OCI-LY1 (cell line): ENCODE measurements around the gene AMIGO3.

Source experiments
- H2AFZ ChIP-seq: fragments of 200-600 bp; sonication (generic), shearing (Covaris generic); 2 replicates; pipeline ENCODE4 v1.6.0; 2014; ENCODE audit warnings: antibody characterized with exemption, mild to moderate bottlenecking, low read length
- H3F3A ChIP-seq: fragments of 200-600 bp; sonication (generic), shearing (Covaris generic); 2 replicates; pipeline ENCODE4 v1.6.0; 2014; ENCODE audit warnings: mild to moderate bottlenecking, antibody characterized with exemption, low read length, moderate library complexity; ENCODE audit not compliant: insufficient read depth
- H3K27ac ChIP-seq: fragments of 200-600 bp; sonication (generic); 2 replicates; pipeline ENCODE4 v1.5.1; 2014; ENCODE audit warnings: low read length, mixed run types, mild to moderate bottlenecking, low read depth; ENCODE audit not compliant: poor library complexity, severe bottlenecking
- H3K27me3 ChIP-seq: fragments of 200-600 bp; sonication (generic); 2 replicates; pipeline ENCODE4 v1.6.0; 2014; ENCODE audit warnings: antibody characterized with exemption, mild to moderate bottlenecking, low read length, moderate library complexity; ENCODE audit not compliant: insufficient read depth
- H3K36me3 ChIP-seq: fragments of 200-600 bp; sonication (generic); 2 replicates; pipeline ENCODE4 v1.6.1; 2014; ENCODE audit warnings: mild to moderate bottlenecking, antibody characterized with exemption, low read length, moderate library complexity, mixed read lengths; ENCODE audit not compliant: insufficient read depth
- H3K4me1 ChIP-seq: fragments of 200-600 bp; sonication (generic); 2 replicates; pipeline ENCODE4 v1.5.1; 2014; ENCODE audit warnings: mild to moderate bottlenecking, low read length, moderate library complexity; ENCODE audit not compliant: insufficient read depth, severe bottlenecking
- H3K4me2 ChIP-seq: fragments of 200-600 bp; sonication (generic), shearing (Covaris generic); 2 replicates; pipeline ENCODE4 v1.6.1; 2014; ENCODE audit warnings: low read length
- H3K4me3 ChIP-seq: fragments of 200-600 bp; sonication (generic); 2 replicates; pipeline ENCODE4 v1.5.1; 2014; ENCODE audit warnings: low read length, low read depth, mild to moderate bottlenecking, mixed read lengths; ENCODE audit not compliant: poor library complexity, severe bottlenecking
- H3K79me2 ChIP-seq: fragments of 200-600 bp; shearing (Covaris generic); 2 replicates; pipeline ENCODE4 v1.6.1; 2016; ENCODE audit warnings: mixed run types, low read length, mixed read lengths; ENCODE audit not compliant: insufficient read depth
- H3K9ac ChIP-seq: fragments of 200-600 bp; sonication (generic), shearing (Covaris generic); 2 replicates; pipeline ENCODE4 v1.6.1; 2014; ENCODE audit warnings: mild to moderate bottlenecking, low read length, mixed read lengths
- H3K9me2 ChIP-seq: fragments of 200-600 bp; sonication (generic), shearing (Covaris generic); 2 replicates; pipeline ENCODE4 v1.6.1; 2014; ENCODE audit warnings: low read depth, mild to moderate bottlenecking, low read length, mixed read lengths
- H3K9me3 ChIP-seq: fragments of 200-600 bp; shearing (Covaris generic); 2 replicates; pipeline ENCODE4 v1.6.1; 2014; ENCODE audit warnings: low read length, mixed read lengths
- H4K20me1 ChIP-seq: fragments of 200-600 bp; sonication (generic), shearing (Covaris generic); 2 replicates; pipeline ENCODE4 v1.6.0; 2016; ENCODE audit warnings: mild to moderate bottlenecking, low read length; ENCODE audit not compliant: insufficient read depth
- EZH2 ChIP-seq: fragments of 200-600 bp; sonication (generic), shearing (Covaris generic); IDR thresholded peaks from 2 replicates; pipeline ENCODE4 v1.8.0; 2017; ENCODE audit warnings: borderline replicate concordance, mixed run types, mild to moderate bottlenecking, antibody characterized with exemption, low read length, moderate library complexity, mixed read lengths
- TF ChIP-seq, protein P1 (sequence below): fragments of 200-600 bp; sonication (generic), shearing (Covaris generic); IDR thresholded peaks from 2 replicates; pipeline ENCODE4 v1.5.1; 2017; ENCODE audit warnings: mild to moderate bottlenecking, antibody characterized with exemption, low read length, moderate library complexity, mixed read lengths

The AMIGO3 gene

DNA sequence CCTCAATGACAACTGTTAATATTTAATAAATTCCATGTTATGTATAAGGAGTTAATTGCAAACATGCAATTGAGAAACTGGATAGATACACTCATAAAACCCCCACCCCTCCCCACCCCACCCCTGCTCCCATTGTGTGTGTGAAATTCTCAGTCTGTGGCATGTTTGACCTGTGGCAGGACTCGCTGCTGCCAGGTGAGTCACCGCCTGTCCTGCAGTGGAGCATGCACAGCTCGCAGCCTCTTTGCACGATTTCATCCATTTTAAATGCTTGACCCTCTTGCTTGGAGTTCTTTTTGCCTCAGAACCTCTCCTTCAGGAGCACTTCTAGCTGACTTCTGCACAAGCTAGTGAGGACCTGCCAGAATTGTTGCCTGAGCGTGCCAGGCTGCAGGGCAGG, 50.6 kb downstream of the AMIGO3 start:
- Histone ChIP-seq H2AFZ (no peak overlapping the region), H4K20me1 (no peaks in the 10 kb centered on the region), H3K79me2 (no peaks in the 10 kb centered on the region), H3K9me2 (no peaks in the 10 kb centered on the region), H3K4me3 (no peak overlapping the region), H3K9me3 (no peaks in the 10 kb centered on the region), H3K4me2 (no peak overlapping the region), H3F3A (no peaks in the 10 kb centered on the region), H3K4me1 (peaks cover 11% of the 10 kb centered on the region), H3K36me3 (no peaks in the 10 kb centered on the region), H3K27me3 (no peaks in the 10 kb centered on the region), H3K9ac (no peak overlapping the region), H3K27ac (no peak overlapping the region)
- TF ChIP-seq, protein P1, sequence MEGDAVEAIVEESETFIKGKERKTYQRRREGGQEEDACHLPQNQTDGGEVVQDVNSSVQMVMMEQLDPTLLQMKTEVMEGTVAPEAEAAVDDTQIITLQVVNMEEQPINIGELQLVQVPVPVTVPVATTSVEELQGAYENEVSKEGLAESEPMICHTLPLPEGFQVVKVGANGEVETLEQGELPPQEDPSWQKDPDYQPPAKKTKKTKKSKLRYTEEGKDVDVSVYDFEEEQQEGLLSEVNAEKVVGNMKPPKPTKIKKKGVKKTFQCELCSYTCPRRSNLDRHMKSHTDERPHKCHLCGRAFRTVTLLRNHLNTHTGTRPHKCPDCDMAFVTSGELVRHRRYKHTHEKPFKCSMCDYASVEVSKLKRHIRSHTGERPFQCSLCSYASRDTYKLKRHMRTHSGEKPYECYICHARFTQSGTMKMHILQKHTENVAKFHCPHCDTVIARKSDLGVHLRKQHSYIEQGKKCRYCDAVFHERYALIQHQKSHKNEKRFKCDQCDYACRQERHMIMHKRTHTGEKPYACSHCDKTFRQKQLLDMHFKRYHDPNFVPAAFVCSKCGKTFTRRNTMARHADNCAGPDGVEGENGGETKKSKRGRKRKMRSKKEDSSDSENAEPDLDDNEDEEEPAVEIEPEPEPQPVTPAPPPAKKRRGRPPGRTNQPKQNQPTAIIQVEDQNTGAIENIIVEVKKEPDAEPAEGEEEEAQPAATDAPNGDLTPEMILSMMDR, result no peak
- TF ChIP-seq EZH2, result no peak

GRCh38 chr3:49668414-49668797, 51.1 kb downstream of the AMIGO3 start:
- Histone ChIP-seq H3K36me3 (no peaks in the 10 kb centered on the region), H3K79me2 (no peaks in the 10 kb centered on the region), H3K4me1 (peaks cover 11% of the 10 kb centered on the region), H3K9ac (no peak overlapping the region), H3K4me3 (no peak overlapping the region), H3K27me3 (no peaks in the 10 kb centered on the region), H3K9me2 (no peaks in the 10 kb centered on the region), H4K20me1 (no peaks in the 10 kb centered on the region), H3K4me2 (no peak overlapping the region), H3K27ac (no peak overlapping the region), H3F3A (no peaks in the 10 kb centered on the region), H3K9me3 (no peaks in the 10 kb centered on the region), H2AFZ (no peak overlapping the region)
- TF ChIP-seq EZH2, result no peak
- TF ChIP-seq, protein P1, result peak; percentile 14; the same call in 1 of the 2 replicates

- Histone ChIP-seq H3K4me3 (no peak overlapping the region), H2AFZ (no peak overlapping the region), H3K36me3 (no peaks in the 10 kb centered on the region), H3K4me2 (no peak overlapping the region), H3K9me2 (no peaks in the 10 kb centered on the region), H4K20me1 (no peaks in the 10 kb centered on the region), H3K9ac (no peak overlapping the region), H3K27ac (no peak overlapping the region), H3K4me1 (peaks cover 6% of the 10 kb centered on the region), H3K27me3 (no peaks in the 10 kb centered on the region), H3F3A (no peaks in the 10 kb centered on the region), H3K9me3 (no peaks in the 10 kb centered on the region), H3K79me2 (no peaks in the 10 kb centered on the region)
- TF ChIP-seq EZH2, result no peak
- TF ChIP-seq, protein P1, result no peak
Measured at GRCh38 chr3:49667701-49668413, 51.6 kb downstream of the AMIGO3 start.
